ENCODE results near the gene VTI1A.

GRCh38 chr10:112728118-112728883 is 281.3 kb downstream of the VTI1A start:
- TF ChIP-seq CHD2 (IDR thresholded peaks at IDR 0.05; ENCODE audit: low read length) (no peak), POLR2A (IDR thresholded peaks at IDR 0.05; ENCODE audit: control extremely low read depth in 1 of 2, low read depth in 2 of 2, low read length in 2 of 2) (no peak), CTCF (IDR thresholded peaks at IDR 0.05; ENCODE audit: control extremely low read depth in 1 of 3, insufficient read depth in 1 of 3, low read depth in 1 of 3, low read length in 3 of 3) (no peak), POLR2AphosphoS5 (IDR thresholded peaks at IDR 0.05; ENCODE audit: low read depth, low read length) (no peak), ATF2 (IDR thresholded peaks at IDR 0.05; ENCODE audit: low read length) (no peak), TEAD4 (IDR thresholded peaks at IDR 0.05; ENCODE audit: low read depth, low read length) (no peak), EGR1 (IDR thresholded peaks at IDR 0.05; ENCODE audit: borderline replicate concordance, low read depth, low read length) (no peak), FOSL1 (IDR thresholded peaks at IDR 0.05; ENCODE audit: insufficient read depth, low read depth, low read length) (no peak), USF2 (IDR thresholded peaks at IDR 0.05; ENCODE audit: low read length) (no peak), KDM5A (IDR thresholded peaks at IDR 0.05; ENCODE audit: low read length) (no peak), TBP (IDR thresholded peaks at IDR 0.05; ENCODE audit: low read depth, low read length) (no peak)
